Fibroblast of the aortic adventitia (primary cell): ENCODE measurements around the gene JDP2. TPM values are rescaled to one million over a fixed set of nuclear protein-coding genes. Genes with fewer than 3 reads are reported as not detected.

Experiments
- DNase-seq: peaks from one replicate; pipeline ENCODE4 v3.0.0-alpha.2; 2010; ENCODE audit warnings: low read depth
- H3K4me3 ChIP-seq: 2 replicates; pipeline ENCODE4 v1.5.1; 2011; ENCODE audit warnings: low read depth, mild to moderate bottlenecking, control low read depth, low read length, moderate library complexity
- CTCF ChIP-seq: IDR thresholded peaks from 2 replicates; pipeline ENCODE4 v1.5.1; 2011; ENCODE audit warnings: mild to moderate bottlenecking, low read length, control low read depth, inconsistent platforms; ENCODE audit not compliant: insufficient read depth
- total RNA-seq: library from RNA; depleted of rRNA; stranded (reverse); fragments of >200 nt; gene quantifications from 2 replicates; pipeline ENCODE4 v1.2.3, GENCODE V29; 2012; ENCODE audit warnings: low replicate concordance

Gene JDP2
- total RNA-seq, 1 donor = 80.1 TPM

- H3K4me3 ChIP-seq = no peak overlapping the region
- no peak for DNase-seq
- TF ChIP-seq CTCF = no peak
These were observed 18.1 kb downstream of the JDP2 start for GRCh38 chr14:75445963-75446362.

GRCh38 chr14:75446447-75446846 is 18.6 kb downstream of the JDP2 start:
- no peak for DNase-seq
- H3K4me3 ChIP-seq = no peak overlapping the region
- no peak for TF ChIP-seq CTCF

GRCh38 chr14:75448209-75448608 is 20.4 kb downstream of the JDP2 start:
- peak; percentile 36 for DNase-seq
- no peak overlapping the region for H3K4me3 ChIP-seq
- TF ChIP-seq CTCF = no peak

- no peak for DNase-seq
- H3K4me3 ChIP-seq = no peak overlapping the region
- no peak for TF ChIP-seq CTCF
These were observed 21.2 kb downstream of the JDP2 start for GRCh38 chr14:75449036-75449435.

- no peak overlapping the region for H3K4me3 ChIP-seq
- peak; percentile 37 for DNase-seq
- no peak for TF ChIP-seq CTCF
These were observed 21.9 kb downstream of the JDP2 start for GRCh38 chr14:75449696-75450095.

- peak; percentile 47 for DNase-seq
- TF ChIP-seq CTCF = no peak
- no peak overlapping the region for H3K4me3 ChIP-seq
These were observed 22.8 kb downstream of the JDP2 start for GRCh38 chr14:75450381-75451276.
